ENCODE data around the gene EMC6. TPM values are rescaled to one million over a fixed set of nuclear protein-coding genes. Genes with fewer than 3 reads are reported as not detected.

EMC6 gene
- total RNA-seq, 1 donor from 2014 or later, result 46.6 TPM

GRCh38 chr17:3678821-3679530, 10.4 kb downstream of the EMC6 start:
- Mint-ChIP-seq H3K27ac (no peak overlapping the region), H3K9me3 (no peaks in the 10 kb centered on the region), H3K36me3 (no peaks in the 10 kb centered on the region), H3K4me3 (no peak overlapping the region), H3K4me1 (ENCODE audit: unreplicated experiment) (no peaks in the 10 kb centered on the region), H3K27me3 (peaks cover 21% of the 10 kb centered on the region)
- no peak for TF ChIP-seq CTCF (conservative IDR thresholded peaks at IDR 0.05)
- no peak for DNase-seq (ENCODE audit: extremely low spot score, unreplicated experiment)

GRCh38 chr17:3679531-3680126, 11.0 kb downstream of the EMC6 start:
- no peak for DNase-seq (ENCODE audit: extremely low spot score, unreplicated experiment)
- H3K4me1 Mint-ChIP-seq (ENCODE audit: unreplicated experiment), result no peaks in the 10 kb centered on the region
- H3K27ac Mint-ChIP-seq, result no peak overlapping the region
- no peaks in the 10 kb centered on the region for H3K9me3 Mint-ChIP-seq
- no peaks in the 10 kb centered on the region for H3K36me3 Mint-ChIP-seq
- H3K27me3 Mint-ChIP-seq, result peaks cover 21% of the 10 kb centered on the region
- no peak overlapping the region for H3K4me3 Mint-ChIP-seq
- no peak for TF ChIP-seq CTCF (conservative IDR thresholded peaks at IDR 0.05)

GRCh38 chr17:3681057-3681456, 12.4 kb downstream of the EMC6 start:
- no peak overlapping the region for H3K4me3 Mint-ChIP-seq
- no peak for TF ChIP-seq CTCF (conservative IDR thresholded peaks at IDR 0.05)
- H3K36me3 Mint-ChIP-seq, result no peaks in the 10 kb centered on the region
- H3K27ac Mint-ChIP-seq, result no peak overlapping the region
- no peak for DNase-seq (ENCODE audit: extremely low spot score, unreplicated experiment)
- H3K27me3 Mint-ChIP-seq, result peaks cover 19% of the 10 kb centered on the region
- H3K9me3 Mint-ChIP-seq, result no peaks in the 10 kb centered on the region
- no peaks in the 10 kb centered on the region for H3K4me1 Mint-ChIP-seq (ENCODE audit: unreplicated experiment)

GRCh38 chr17:3681565-3681964, 13.0 kb downstream of the EMC6 start:
- Mint-ChIP-seq H3K4me1 (ENCODE audit: unreplicated experiment) (no peaks in the 10 kb centered on the region), H3K9me3 (no peaks in the 10 kb centered on the region), H3K4me3 (no peak overlapping the region), H3K27me3 (peaks cover 19% of the 10 kb centered on the region), H3K27ac (no peak overlapping the region), H3K36me3 (no peaks in the 10 kb centered on the region)
- TF ChIP-seq CTCF (conservative IDR thresholded peaks at IDR 0.05), result no peak
- no peak for DNase-seq (ENCODE audit: extremely low spot score, unreplicated experiment)

- H3K27ac Mint-ChIP-seq, result no peak overlapping the region
Measured at GRCh38 chr17:3682033-3682432, 13.4 kb downstream of the EMC6 start.

More at GRCh38 chr17:3682033-3682432, 13.4 kb downstream of the EMC6 start:
- Mint-ChIP-seq H3K4me3 (no peak overlapping the region), H3K9me3 (no peaks in the 10 kb centered on the region), H3K36me3 (no peaks in the 10 kb centered on the region), H3K4me1 (ENCODE audit: unreplicated experiment) (no peaks in the 10 kb centered on the region), H3K27me3 (peaks cover 19% of the 10 kb centered on the region)
- TF ChIP-seq CTCF (conservative IDR thresholded peaks at IDR 0.05), result no peak
- DNase-seq (ENCODE audit: extremely low spot score, unreplicated experiment), result no peak
